Testis (tissue), 3 donors: ENCODE data around the gene THPO. TPM values are rescaled to one million over a fixed set of nuclear protein-coding genes. Genes with fewer than 3 reads are reported as not detected.
A peak's percentile ranks its signal among the peaks of the same experiment; 100 is the strongest.

Source experiments
- DNase-seq: peaks from one replicate; pipeline ENCODE4 v3.0.0-alpha.2; 2019
- H3K27ac ChIP-seq, 2 donors: fragments of 200-600 bp; sonication (generic); one replicate each; pipeline ENCODE4 v1.5.1; 2019
- H3K27me3 ChIP-seq: fragments of 200-600 bp; sonication (generic); one replicate; pipeline ENCODE4 v1.5.1; 2019
- H3K36me3 ChIP-seq: fragments of 200-600 bp; sonication (generic); one replicate; pipeline ENCODE4 v1.5.1; 2017; ENCODE audit warnings: low read depth; ENCODE audit errors: missing control alignments
- H3K4me1 ChIP-seq: fragments of 200-600 bp; sonication (generic); one replicate; pipeline ENCODE4 v1.5.1; 2019
- H3K4me3 ChIP-seq, 2 donors: fragments of 200-600 bp; sonication (generic); one replicate each; pipeline ENCODE4 v1.5.1; 2017 to 2019
- H3K9me3 ChIP-seq: fragments of 200-600 bp; sonication (generic); one replicate; pipeline ENCODE4 v1.5.1; 2017
- POLR2A ChIP-seq: fragments of 450-650 bp; IDR thresholded peaks from one replicate; pipeline ENCODE4 v1.6.1; 2017; ENCODE audit warnings: antibody characterized with exemption, mild to moderate bottlenecking, moderate library complexity
- WGBS, 2 donors: methylation state at CpG; one replicate each; pipeline ENCODE4 v1.1.5; 2018; 5-methylcytosine and 5-hydroxymethylcytosine counted together
- intact Hi-C: fragments of 100-400 bp; cut with DNase I; formaldehyde crosslinking; loops from one replicate; pipeline ENCODE4 v1.15.1; 2023; ENCODE audit warnings: low total_unique reads
- polyA plus RNA-seq: library from polyadenylated mRNA; stranded (reverse); fragments of 350-450 nt; fragmentation: Illumina TruSeq; extraction: RNeasy Lipid Tissue Mini Kit (QIAGEN cat#74804); gene quantifications from one replicate; pipeline ENCODE4 v1.2.3, GENCODE V29; 2014; ENCODE audit warnings: low read depth, low replicate concordance; ENCODE audit not compliant: insufficient read depth
- total RNA-seq, 2 donors: library from RNA; depleted of rRNA; stranded (reverse); fragments of >200 nt; gene quantifications; one replicate each; pipeline ENCODE4 v1.2.3, GENCODE V29; 2016
- TF ChIP-seq, protein P1 (sequence below), 3 experiments: fragments of 450-650 bp in 2 of 3; fragments of 200-600 bp in 1 of 3; sonication (generic) in 1 of 3; IDR thresholded peaks; one replicate each; pipeline ENCODE4 v1.5.1; 2016 to 2019; ENCODE audit warnings: antibody characterized with exemption in 3 of 3, mild to moderate bottlenecking in 2 of 3, moderate library complexity in 1 of 3

Gene THPO
- total and polyA plus RNA-seq, 3 donors from 2014 or later: 0.71 to 7.6 (median 0.93) TPM

DNA sequence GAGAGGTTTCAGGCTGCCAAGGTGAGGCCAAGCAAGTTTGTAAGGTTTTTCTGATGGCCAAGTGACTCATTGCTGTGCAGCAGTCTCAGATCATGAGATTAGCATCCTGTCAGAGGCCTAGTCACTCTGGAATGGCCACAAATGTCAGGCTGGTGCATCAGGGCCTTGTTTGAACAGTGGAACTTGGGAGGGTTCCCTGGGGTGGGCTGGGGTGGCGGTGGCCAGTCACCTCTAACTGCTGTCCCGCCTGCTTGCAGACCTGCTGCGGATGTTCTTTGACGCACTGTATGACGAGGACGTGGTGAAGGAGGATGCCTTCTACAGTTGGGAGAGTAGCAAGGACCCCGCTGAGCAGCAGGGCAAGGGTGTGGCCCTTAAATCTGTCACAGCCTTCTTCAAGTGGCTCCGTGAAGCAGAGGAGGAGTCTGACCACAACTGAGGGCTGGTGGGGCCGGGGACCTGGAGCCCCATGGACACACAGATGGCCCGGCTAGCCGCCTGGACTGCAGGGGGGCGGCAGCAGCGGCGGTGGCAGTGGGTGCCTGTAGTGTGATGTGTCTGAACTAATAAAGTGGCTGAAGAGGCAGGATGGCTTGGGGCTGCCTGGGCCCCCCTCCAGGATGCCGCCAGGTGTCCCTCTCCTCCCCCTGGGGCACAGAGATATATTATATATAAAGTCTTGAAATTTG lies 43.4 kb downstream of the THPO start:
- no peak for TF ChIP-seq POLR2A
- TF ChIP-seq, protein P1, sequence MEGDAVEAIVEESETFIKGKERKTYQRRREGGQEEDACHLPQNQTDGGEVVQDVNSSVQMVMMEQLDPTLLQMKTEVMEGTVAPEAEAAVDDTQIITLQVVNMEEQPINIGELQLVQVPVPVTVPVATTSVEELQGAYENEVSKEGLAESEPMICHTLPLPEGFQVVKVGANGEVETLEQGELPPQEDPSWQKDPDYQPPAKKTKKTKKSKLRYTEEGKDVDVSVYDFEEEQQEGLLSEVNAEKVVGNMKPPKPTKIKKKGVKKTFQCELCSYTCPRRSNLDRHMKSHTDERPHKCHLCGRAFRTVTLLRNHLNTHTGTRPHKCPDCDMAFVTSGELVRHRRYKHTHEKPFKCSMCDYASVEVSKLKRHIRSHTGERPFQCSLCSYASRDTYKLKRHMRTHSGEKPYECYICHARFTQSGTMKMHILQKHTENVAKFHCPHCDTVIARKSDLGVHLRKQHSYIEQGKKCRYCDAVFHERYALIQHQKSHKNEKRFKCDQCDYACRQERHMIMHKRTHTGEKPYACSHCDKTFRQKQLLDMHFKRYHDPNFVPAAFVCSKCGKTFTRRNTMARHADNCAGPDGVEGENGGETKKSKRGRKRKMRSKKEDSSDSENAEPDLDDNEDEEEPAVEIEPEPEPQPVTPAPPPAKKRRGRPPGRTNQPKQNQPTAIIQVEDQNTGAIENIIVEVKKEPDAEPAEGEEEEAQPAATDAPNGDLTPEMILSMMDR (IDR thresholded peaks at IDR 0.05): no peak
- 82% methylated on average over 13 to 15 of the region's 15 CpGs for WGBS, 2 donors
- Histone ChIP-seq H3K27ac (peak overlapping the region; percentile 96 to 98), H3K4me1 (peaks cover 31% of the 10 kb centered on the region), H3K9me3 (no peaks in the 10 kb centered on the region), H3K4me3 (no peak overlapping the region), H3K27me3 (no peaks in the 10 kb centered on the region), H3K36me3 (no peaks in the 10 kb centered on the region)
- DNase-seq: no peak
- intact Hi-C loops: no loop called here

DNA sequence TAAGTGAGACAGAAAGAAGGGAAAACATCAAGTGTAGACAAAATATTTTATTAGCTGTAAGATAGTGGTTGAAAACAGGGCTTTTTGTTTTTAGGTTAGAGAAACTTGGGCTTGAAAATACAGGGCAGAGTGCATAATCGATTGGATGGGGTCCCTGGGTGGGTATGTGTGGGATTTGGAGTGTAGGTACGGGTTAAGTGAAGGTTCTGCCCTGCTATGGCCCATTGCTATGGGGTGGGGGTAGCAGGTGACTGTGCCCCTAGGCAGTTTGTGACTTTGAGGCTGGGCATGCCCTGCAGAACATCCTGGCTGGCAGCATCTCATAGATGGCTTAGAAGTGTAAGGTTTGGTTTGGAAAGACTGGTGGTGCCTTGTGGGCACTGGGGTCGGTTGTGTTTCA lies 44.3 kb downstream of the THPO start:
- Histone ChIP-seq H3K27me3 (no peaks in the 10 kb centered on the region), H3K4me3 (no peak overlapping the region), H3K4me1 (peaks cover 26% of the 10 kb centered on the region), H3K9me3 (no peaks in the 10 kb centered on the region), H3K27ac (no peak overlapping the region), H3K36me3 (peaks cover 3% of the 10 kb centered on the region)
- DNase-seq: no peak
- WGBS, 2 donors: 81 to 85% methylated on average over 3 of the region's 3 CpGs
- TF ChIP-seq POLR2A: no peak
- TF ChIP-seq, protein P1 (IDR thresholded peaks at IDR 0.05): no peak
- intact Hi-C loops: no loop called here

DNA sequence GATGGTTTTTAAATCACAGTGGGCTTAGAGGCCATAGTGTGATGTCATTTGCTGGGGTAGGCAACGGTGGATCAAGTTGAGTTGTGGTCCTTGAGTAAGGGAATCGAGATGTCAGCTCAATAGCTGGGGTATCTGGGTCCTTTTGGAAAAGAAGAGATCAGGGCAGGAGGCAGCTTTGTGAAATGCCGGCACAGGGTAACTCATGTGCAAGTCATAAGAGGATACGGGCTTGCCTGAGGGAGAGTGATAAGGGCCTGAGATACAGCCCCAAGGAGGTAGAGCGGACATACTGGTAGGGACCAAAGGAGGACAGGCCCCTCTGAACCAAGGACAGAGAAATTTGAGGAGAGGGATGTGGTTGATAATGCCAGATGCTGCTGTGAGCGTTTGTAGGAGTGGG lies 44.8 kb downstream of the THPO start:
- H3K4me3 ChIP-seq: no peak overlapping the region
- H3K36me3 ChIP-seq: peaks cover 3% of the 10 kb centered on the region
- TF ChIP-seq POLR2A: no peak
- TF ChIP-seq, protein P1 (IDR thresholded peaks at IDR 0.05): no peak
- H3K27ac ChIP-seq: no peak overlapping the region
- H3K27me3 ChIP-seq: no peaks in the 10 kb centered on the region
- WGBS, 2 donors: 81 to 88% methylated on average over 6 of the region's 6 CpGs
- intact Hi-C loops: no loop called here
- no peaks in the 10 kb centered on the region for H3K9me3 ChIP-seq
- DNase-seq: no peak
- peaks cover 21% of the 10 kb centered on the region for H3K4me1 ChIP-seq

DNA sequence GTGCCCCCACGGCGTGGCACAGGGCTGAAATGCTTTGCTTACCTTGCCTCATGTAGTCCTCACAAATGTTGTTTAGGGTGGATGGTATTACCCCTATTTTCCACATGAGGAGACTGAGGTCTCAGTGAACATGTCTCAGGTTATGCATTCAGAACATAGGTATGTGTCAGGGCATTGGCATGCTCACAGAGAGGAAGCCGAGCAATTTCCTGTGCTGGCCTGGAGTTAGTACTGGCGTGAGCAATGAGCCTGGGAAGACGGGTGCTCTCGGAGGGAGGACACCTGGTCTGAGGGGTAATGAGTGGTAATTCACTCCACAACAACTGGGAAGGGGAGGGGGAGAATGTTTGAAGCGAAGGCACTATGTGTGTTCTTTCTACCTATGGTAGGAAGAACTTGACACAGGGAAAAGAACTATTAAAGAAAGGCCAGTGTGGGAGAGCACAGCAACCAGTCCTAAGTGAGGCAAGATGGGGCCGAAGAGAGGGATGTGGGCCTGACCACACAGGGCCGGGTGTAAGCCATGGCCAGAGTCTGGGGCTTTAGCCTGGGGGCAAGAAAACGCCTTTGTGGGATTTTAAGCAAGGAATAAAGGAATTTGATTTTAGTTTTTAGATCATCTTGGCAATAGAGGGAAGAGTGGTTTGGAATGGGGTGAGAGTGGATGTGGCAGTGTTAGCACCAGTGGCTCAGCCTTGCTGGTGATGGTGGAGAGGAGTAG lies 45.5 kb downstream of the THPO start:
- H3K4me3 ChIP-seq: no peak overlapping the region
- intact Hi-C loops: no loop called here

More for the DNA sequence above, 45.5 kb downstream of the THPO start:
- peaks cover 14% of the 10 kb centered on the region for H3K4me1 ChIP-seq
- no peaks in the 10 kb centered on the region for H3K9me3 ChIP-seq
- DNase-seq: no peak
- no peak overlapping the region for H3K27ac ChIP-seq
- H3K36me3 ChIP-seq: peaks cover 3% of the 10 kb centered on the region
- 64 to 81% methylated on average over 8 to 10 of the region's 10 CpGs for WGBS, 2 donors
- H3K27me3 ChIP-seq: no peaks in the 10 kb centered on the region
- TF ChIP-seq, protein P1 (IDR thresholded peaks at IDR 0.05): no peak
- no peak for TF ChIP-seq POLR2A
